HL-60 (cell line): Measurements from ENCODE around the gene MOXD1.
A peak's percentile ranks its signal among the peaks of the same experiment; 100 is the strongest.

ENCODE experiments used
- DNase-seq, 2 experiments: peaks; one replicate each; pipeline ENCODE4 v3.0.0-alpha.2; 2010 to 2020; ENCODE audit warnings: low read depth in 1 of 2, low spot score in 1 of 2
- H3K27ac ChIP-seq: fragments of 250-450 bp; sonication (Bioruptor Pico); replicated peaks from 2 replicates; pipeline ENCODE4 v1.5.1; 2020; ENCODE audit warnings: mild to moderate bottlenecking, moderate library complexity
- H3K27me3 ChIP-seq: fragments of 250-450 bp; sonication (Bioruptor Pico); 2 replicates; pipeline ENCODE4 v1.5.1; 2021; ENCODE audit warnings: mild to moderate bottlenecking, moderate library complexity; ENCODE audit not compliant: insufficient read depth, poor library complexity, severe bottlenecking
- H3K4me3 ChIP-seq: replicated peaks from 2 replicates; pipeline ENCODE4 v1.5.1; 2011; ENCODE audit warnings: mild to moderate bottlenecking, control low read depth, low read length; ENCODE audit not compliant: insufficient read depth
- GABPA ChIP-seq: IDR thresholded peaks from 2 replicates; pipeline ENCODE4 v1.6.1; 2012; ENCODE audit warnings: low read depth
- POLR2AphosphoS5 ChIP-seq: IDR thresholded peaks from 2 replicates; pipeline ENCODE4 v1.6.1; 2012; ENCODE audit warnings: low read depth
- SPI1 ChIP-seq: IDR thresholded peaks from 2 replicates; pipeline ENCODE4 v1.6.1; 2012; ENCODE audit warnings: low read depth, mild to moderate bottlenecking, borderline replicate concordance
- TF ChIP-seq, protein P1 (sequence below): IDR thresholded peaks from 2 replicates; pipeline ENCODE4 v1.6.1; 2012; ENCODE audit warnings: low read depth; ENCODE audit not compliant: insufficient replicate concordance
- TF ChIP-seq, protein P2 (sequence below): IDR thresholded peaks from one replicate; pipeline ENCODE4 v1.5.1; 2011; ENCODE audit warnings: low read length, control low read depth, inconsistent platforms; ENCODE audit not compliant: insufficient read depth

MOXD1 gene

DNA sequence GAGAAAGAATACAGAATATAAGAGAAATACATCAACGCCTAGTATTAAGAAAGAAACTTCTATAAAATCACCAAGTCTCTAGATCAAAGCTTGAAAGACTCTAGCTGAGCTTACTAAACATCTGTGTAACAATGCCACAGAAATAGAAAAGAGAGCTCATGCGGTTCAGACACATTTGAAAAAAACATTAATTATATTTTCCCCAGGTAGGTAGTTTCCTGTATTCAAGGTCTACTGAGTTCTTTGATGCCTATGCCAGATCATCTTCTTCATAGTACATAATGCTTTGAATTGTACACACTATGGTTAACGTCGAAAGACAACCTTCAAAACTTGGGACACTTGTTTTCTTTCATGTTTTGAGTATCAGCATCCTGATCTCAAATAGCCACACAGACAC is 11.3 kb downstream of the MOXD1 start:
- Histone ChIP-seq H3K4me3 (no peak overlapping the region), H3K27ac (no peak overlapping the region), H3K27me3 (no peaks in the 10 kb centered on the region)
- TF ChIP-seq POLR2AphosphoS5: no peak
- no peak for TF ChIP-seq GABPA
- TF ChIP-seq SPI1: no peak
- TF ChIP-seq, protein P1, sequence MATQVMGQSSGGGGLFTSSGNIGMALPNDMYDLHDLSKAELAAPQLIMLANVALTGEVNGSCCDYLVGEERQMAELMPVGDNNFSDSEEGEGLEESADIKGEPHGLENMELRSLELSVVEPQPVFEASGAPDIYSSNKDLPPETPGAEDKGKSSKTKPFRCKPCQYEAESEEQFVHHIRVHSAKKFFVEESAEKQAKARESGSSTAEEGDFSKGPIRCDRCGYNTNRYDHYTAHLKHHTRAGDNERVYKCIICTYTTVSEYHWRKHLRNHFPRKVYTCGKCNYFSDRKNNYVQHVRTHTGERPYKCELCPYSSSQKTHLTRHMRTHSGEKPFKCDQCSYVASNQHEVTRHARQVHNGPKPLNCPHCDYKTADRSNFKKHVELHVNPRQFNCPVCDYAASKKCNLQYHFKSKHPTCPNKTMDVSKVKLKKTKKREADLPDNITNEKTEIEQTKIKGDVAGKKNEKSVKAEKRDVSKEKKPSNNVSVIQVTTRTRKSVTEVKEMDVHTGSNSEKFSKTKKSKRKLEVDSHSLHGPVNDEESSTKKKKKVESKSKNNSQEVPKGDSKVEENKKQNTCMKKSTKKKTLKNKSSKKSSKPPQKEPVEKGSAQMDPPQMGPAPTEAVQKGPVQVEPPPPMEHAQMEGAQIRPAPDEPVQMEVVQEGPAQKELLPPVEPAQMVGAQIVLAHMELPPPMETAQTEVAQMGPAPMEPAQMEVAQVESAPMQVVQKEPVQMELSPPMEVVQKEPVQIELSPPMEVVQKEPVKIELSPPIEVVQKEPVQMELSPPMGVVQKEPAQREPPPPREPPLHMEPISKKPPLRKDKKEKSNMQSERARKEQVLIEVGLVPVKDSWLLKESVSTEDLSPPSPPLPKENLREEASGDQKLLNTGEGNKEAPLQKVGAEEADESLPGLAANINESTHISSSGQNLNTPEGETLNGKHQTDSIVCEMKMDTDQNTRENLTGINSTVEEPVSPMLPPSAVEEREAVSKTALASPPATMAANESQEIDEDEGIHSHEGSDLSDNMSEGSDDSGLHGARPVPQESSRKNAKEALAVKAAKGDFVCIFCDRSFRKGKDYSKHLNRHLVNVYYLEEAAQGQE: no peak
- TF ChIP-seq, protein P2, sequence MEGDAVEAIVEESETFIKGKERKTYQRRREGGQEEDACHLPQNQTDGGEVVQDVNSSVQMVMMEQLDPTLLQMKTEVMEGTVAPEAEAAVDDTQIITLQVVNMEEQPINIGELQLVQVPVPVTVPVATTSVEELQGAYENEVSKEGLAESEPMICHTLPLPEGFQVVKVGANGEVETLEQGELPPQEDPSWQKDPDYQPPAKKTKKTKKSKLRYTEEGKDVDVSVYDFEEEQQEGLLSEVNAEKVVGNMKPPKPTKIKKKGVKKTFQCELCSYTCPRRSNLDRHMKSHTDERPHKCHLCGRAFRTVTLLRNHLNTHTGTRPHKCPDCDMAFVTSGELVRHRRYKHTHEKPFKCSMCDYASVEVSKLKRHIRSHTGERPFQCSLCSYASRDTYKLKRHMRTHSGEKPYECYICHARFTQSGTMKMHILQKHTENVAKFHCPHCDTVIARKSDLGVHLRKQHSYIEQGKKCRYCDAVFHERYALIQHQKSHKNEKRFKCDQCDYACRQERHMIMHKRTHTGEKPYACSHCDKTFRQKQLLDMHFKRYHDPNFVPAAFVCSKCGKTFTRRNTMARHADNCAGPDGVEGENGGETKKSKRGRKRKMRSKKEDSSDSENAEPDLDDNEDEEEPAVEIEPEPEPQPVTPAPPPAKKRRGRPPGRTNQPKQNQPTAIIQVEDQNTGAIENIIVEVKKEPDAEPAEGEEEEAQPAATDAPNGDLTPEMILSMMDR: no peak
- no peak for DNase-seq

DNA sequence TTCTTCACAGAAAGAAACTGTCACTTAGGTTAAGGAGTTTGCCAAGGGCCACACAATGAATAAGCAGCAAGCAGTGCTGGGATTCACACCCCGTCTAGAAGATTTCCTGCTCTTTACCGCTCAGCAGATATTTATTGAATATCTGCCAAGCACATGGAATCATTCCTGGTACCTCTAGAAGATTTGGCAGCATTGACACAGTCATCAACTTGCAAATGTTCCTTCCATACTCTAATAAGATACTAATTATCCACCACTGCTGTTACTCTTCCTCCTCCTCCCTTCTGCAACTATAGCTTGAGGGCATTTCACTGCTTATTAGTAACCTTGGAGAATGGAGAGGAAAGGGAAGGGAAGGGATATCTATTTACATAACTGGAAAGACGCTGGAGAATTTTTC is 13.0 kb downstream of the MOXD1 start:
- H3K27ac ChIP-seq: no peak overlapping the region
- no peaks in the 10 kb centered on the region for H3K27me3 ChIP-seq
- no peak overlapping the region for H3K4me3 ChIP-seq
- no peak for TF ChIP-seq SPI1
- TF ChIP-seq POLR2AphosphoS5: no peak
- TF ChIP-seq GABPA: no peak
- TF ChIP-seq, protein P2: no peak
- TF ChIP-seq, protein P1: no peak
- no peak for DNase-seq

DNA sequence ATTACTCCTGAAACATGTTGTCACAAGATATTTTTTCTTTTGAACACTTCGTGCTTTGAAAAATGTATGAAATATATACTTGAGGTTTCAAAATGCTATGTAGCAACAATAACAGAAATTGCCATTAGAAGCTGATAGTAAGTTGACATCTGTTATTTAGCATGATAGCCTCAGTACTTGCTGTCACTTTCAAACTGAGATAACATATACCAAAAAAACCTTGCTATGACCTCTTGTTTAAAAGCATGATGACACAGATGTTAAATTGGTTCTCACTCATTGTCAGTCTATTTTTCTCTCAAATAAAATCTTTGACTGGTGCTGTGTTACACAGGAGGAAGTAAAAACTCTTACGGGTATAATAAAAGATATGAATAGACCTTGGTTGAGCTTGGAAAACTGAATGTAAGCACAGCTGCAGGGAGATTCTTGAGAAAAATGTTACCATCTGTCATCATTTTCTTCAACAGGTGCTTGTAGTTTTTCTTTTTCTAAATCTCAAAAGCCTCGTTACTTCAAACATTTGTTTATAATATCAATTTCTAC is 18.6 kb downstream of the MOXD1 start:
- no peak for TF ChIP-seq GABPA
- Histone ChIP-seq H3K4me3 (no peak overlapping the region), H3K27ac (peak overlapping the region; percentile 35), H3K27me3 (no peaks in the 10 kb centered on the region)
- peak in 1 of 2 experiments; percentile 30 for DNase-seq

DNA sequence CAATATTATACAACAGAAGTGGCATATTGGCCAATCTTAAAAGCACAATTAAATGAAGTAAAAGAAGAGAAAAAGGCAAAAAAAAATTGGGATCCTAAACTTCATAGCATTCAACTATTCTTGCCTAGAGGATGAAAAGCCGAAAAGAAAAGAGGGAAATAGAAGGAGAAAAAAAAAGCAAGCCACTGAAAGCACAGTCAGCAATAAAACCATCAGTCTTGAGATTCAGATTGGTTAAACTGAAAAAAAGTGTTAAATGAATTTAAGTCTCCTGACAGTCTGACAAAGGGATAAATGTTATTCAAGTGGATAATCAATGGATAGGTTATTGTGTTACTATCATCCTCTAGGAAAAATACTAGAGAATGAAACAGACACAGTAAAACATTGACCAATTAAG is 19.9 kb downstream of the MOXD1 start:
- no peak for TF ChIP-seq POLR2AphosphoS5
- TF ChIP-seq SPI1: no peak
- no peak for TF ChIP-seq GABPA
- TF ChIP-seq, protein P1: no peak
- TF ChIP-seq, protein P2: no peak
- H3K27ac ChIP-seq: no peak overlapping the region

More for the DNA sequence above, 19.9 kb downstream of the MOXD1 start:
- H3K4me3 ChIP-seq: no peak overlapping the region
- DNase-seq: no peak
- H3K27me3 ChIP-seq: no peaks in the 10 kb centered on the region
